GM06990 (cell line): ENCODE data around the gene TRIM72.
"Not testable (repeated sequence)": the region's sequence is repeated elsewhere in the genome, so short reads cannot be mapped to it uniquely, and the experiment has no call there.

Source experiments
- DNase-seq: peaks from one replicate; pipeline ENCODE4 v3.0.0-alpha.2; 2011; ENCODE audit not compliant: insufficient read length; ENCODE audit errors: extremely low read depth
- H3K27me3 ChIP-seq: replicated peaks from 2 replicates; pipeline ENCODE4 v1.6.0; 2011; ENCODE audit warnings: low read length; ENCODE audit not compliant: control insufficient read depth, insufficient read depth
- H3K36me3 ChIP-seq: 2 replicates; pipeline ENCODE4 v1.5.1; 2011; ENCODE audit warnings: low read length; ENCODE audit not compliant: control insufficient read depth, insufficient read depth
- H3K4me3 ChIP-seq: replicated peaks from 2 replicates; pipeline ENCODE4 v1.5.1; 2011; ENCODE audit warnings: low read depth, mild to moderate bottlenecking, control low read depth, low read length
- TF ChIP-seq, protein P1 (sequence below): IDR thresholded peaks from 2 replicates; pipeline ENCODE4 v1.5.1; 2011; ENCODE audit warnings: low read length, control low read depth, mild to moderate bottlenecking, inconsistent platforms; ENCODE audit not compliant: insufficient read depth, poor library complexity, severe bottlenecking

Gene TRIM72

DNA sequence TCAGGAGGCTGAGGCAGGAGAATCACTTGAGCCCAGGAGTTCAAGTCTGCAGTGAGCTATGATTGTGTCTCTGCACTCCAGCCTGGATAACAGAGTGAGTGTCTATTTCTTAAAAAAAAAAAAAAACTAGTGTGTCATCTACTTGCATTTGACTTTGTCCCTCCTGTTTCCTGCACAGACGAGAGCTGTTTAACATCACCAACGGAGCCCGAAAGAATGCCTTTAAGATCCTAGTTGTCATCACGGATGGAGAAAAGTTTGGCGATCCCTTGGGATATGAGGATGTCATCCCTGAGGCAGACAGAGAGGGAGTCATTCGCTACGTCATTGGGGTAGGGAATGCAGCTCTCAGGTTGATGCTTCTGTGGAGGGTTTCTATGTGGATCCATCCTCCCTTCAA, 59.3 kb downstream of the TRIM72 start:
- no peak overlapping the region for H3K4me3 ChIP-seq
- H3K36me3 ChIP-seq = no peaks in the 10 kb centered on the region; the same call in 1 of the 2 replicates
- no peaks in the 10 kb centered on the region for H3K27me3 ChIP-seq
- no peak for DNase-seq
- TF ChIP-seq, protein P1, sequence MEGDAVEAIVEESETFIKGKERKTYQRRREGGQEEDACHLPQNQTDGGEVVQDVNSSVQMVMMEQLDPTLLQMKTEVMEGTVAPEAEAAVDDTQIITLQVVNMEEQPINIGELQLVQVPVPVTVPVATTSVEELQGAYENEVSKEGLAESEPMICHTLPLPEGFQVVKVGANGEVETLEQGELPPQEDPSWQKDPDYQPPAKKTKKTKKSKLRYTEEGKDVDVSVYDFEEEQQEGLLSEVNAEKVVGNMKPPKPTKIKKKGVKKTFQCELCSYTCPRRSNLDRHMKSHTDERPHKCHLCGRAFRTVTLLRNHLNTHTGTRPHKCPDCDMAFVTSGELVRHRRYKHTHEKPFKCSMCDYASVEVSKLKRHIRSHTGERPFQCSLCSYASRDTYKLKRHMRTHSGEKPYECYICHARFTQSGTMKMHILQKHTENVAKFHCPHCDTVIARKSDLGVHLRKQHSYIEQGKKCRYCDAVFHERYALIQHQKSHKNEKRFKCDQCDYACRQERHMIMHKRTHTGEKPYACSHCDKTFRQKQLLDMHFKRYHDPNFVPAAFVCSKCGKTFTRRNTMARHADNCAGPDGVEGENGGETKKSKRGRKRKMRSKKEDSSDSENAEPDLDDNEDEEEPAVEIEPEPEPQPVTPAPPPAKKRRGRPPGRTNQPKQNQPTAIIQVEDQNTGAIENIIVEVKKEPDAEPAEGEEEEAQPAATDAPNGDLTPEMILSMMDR = no peak

DNA sequence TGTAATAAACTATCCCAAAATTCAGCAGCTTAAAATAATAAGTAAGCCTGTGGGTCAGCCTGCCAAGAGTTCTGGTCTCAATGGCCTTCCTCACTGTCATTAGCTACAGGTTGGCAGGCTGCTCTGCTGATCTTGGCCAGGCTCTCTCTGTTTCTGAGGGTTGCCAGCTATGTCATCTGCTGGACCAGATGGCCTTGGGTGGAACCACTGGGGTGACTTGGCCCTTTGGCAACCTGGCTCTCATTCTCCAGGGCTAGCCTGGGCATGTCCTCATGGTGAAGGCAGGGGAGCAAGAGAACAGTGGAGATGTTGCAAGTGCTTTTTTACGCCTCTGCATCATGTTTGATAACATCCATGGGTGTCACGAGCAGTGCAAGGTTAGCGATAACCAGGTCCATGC, 59.8 kb downstream of the TRIM72 start:
- TF ChIP-seq, protein P1 = no peak
- H3K27me3 ChIP-seq = no peaks in the 10 kb centered on the region
- no peak for DNase-seq
- no peak overlapping the region for H3K4me3 ChIP-seq
- H3K36me3 ChIP-seq = no peaks in the 10 kb centered on the region; the same call in 1 of the 2 replicates

DNA sequence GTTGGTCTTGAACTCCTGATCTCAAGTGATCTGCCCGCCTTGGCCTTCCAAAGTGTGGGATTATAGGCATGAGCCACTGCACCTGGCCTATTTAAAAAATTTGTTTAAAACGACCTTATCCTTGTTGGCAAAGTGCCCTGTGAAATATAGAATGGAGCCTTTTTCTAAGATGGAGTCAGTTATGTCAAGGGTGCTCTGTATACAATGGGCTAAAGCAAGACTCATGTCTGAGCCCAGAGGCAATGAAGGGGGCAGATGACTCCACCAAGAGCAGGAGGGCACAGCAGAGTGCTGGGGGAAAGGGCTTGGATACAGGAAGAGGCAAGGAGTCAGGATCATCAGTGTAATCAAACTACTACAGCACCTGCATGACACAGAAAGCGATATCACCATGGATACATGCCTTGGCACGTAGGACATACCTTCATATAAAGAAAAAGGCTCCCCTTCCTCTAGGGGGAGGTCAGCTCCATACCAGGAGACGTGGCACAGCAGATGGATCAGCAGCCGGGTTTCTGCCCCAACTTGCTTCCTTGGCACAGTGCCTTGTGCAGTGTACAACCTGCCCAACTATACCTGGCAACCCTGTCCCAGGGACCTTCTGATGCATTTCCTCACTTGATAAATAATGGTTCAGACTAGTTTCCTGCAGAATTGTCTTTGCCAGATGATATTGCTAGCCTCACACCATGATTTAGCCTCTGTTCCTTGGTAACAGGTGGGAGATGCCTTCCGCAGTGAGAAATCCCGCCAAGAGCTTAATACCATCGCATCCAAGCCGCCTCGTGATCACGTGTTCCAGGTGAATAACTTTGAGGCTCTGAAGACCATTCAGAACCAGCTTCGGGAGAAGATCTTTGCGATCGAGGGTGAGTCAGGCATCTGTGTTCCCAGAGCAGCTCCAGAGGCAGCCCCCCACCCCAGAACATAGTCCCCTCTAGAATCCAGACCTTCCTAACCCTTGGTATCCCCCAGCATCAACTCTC, 61.2 kb downstream of the TRIM72 start:
- TF ChIP-seq, protein P1 = no peak
- Histone ChIP-seq H3K36me3 (no peaks in the 10 kb centered on the region; the same call in 1 of the 2 replicates), H3K27me3 (no peaks in the 10 kb centered on the region), H3K4me3 (no peak overlapping the region)
- DNase-seq = no peak

DNA sequence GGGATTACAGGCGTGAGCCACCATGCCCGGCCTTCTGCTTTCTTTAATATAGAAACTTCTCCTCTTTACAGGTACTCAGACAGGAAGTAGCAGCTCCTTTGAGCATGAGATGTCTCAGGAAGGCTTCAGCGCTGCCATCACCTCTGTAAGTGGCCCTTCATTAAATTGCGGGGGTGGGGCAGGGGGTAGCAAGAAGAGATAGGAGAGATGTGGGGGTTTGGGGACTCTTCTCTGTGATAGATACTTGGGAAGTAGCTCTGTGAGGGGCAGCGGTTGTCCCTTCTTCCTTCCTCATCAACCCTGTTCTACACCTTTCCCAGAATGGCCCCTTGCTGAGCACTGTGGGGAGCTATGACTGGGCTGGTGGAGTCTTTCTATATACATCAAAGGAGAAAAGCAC, 62.7 kb downstream of the TRIM72 start:
- no peak for DNase-seq
- TF ChIP-seq, protein P1 = no peak
- Histone ChIP-seq H3K36me3 (no peaks in the 10 kb centered on the region; the same call in 1 of the 2 replicates), H3K27me3 (no peaks in the 10 kb centered on the region), H3K4me3 (no peak overlapping the region)

DNA sequence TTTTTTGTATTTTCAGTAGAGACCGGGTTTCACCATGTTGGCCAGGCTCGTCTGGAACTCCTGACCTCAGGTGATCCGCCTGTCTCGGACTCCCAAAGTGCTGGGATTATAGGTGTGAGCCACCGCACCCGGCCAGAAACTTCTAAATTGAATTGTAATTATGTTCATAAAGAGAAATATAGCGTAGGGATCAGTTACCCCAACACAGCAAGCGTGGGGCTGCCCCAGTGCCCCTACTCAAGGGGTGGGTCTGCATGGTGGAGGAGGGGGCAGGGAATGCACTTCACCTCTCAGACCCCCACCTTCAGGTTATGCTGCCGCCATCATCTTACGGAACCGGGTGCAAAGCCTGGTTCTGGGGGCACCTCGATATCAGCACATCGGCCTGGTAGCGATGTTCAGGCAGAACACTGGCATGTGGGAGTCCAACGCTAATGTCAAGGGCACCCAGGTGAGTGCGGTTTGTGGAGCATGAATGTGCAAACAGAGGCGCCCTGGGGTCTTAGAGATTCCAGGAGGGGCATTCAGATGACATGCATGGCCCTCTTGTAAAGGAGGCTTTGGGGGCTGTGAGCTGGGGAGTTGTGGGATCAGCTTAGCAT, 63.8 kb downstream of the TRIM72 start:
- H3K27me3 ChIP-seq = no peaks in the 10 kb centered on the region
- no peak for DNase-seq
- H3K36me3 ChIP-seq = no peaks in the 10 kb centered on the region; the same call in 1 of the 2 replicates
- TF ChIP-seq, protein P1 = no peak
- no peak overlapping the region for H3K4me3 ChIP-seq

DNA sequence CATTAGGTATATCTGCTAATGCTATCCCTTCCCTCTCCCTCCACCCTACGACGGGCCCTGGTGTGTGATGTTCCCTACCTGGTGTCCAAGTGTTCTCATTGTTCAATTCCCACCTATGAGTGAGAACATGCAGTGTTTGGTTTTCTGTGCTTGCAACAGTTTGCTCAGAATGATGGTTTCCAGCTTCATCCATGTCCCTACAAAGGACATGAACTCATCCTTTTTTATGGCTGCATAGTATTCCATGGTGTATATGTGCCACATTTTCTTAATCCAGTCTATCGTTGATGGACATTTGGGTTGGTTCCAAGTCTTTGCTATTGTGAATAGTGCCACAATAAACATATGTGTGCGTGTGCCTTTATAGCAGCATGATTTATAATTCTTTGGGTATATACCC, 64.9 kb downstream of the TRIM72 start:
- not testable (repeated sequence) for DNase-seq, H3K27me3 ChIP-seq, H3K36me3 ChIP-seq, H3K4me3 ChIP-seq
